H1 (cell line): ENCODE data around the gene TNNI2. TPM values are rescaled to one million over a fixed set of nuclear protein-coding genes. Genes with fewer than 3 reads are reported as not detected.

Experiments used
- CTCF ChIP-seq, 3 experiments: IDR thresholded peaks; 1 replicate in 2 of 3; 2 replicates in 1 of 3; pipeline versions ENCODE4 v1.5.1 to v1.6.1; 2011; ENCODE audit warnings: low read length in 3 of 3, mild to moderate bottlenecking in 3 of 3, inconsistent platforms in 2 of 3, low read depth in 1 of 3, moderate library complexity in 1 of 3; ENCODE audit not compliant: insufficient read depth in 1 of 3; ENCODE audit errors: control extremely low read depth in 1 of 3
- EGR1 ChIP-seq: IDR thresholded peaks from 2 replicates; pipeline ENCODE4 v1.6.1; 2011; ENCODE audit warnings: low read depth, low read length, borderline replicate concordance
- KDM4A ChIP-seq: IDR thresholded peaks from one replicate; pipeline ENCODE4 v1.7.1; 2012; ENCODE audit warnings: low read depth, mild to moderate bottlenecking, moderate library complexity, low read length, inconsistent platforms; ENCODE audit not compliant: severe bottlenecking
- SUZ12 ChIP-seq: fragments of 200-600 bp; sonication (generic); IDR thresholded peaks from 2 replicates; pipeline ENCODE4 v1.6.1; 2012; ENCODE audit warnings: mild to moderate bottlenecking, inconsistent platforms, low read length, moderate library complexity, mixed read lengths
- TAF7 ChIP-seq: optimal IDR thresholded peaks from 2 replicates; pipeline ENCODE3; 2011; ENCODE audit warnings: low read depth, mild to moderate bottlenecking, inconsistent platforms, low read length, moderate library complexity, borderline replicate concordance
- YY1 ChIP-seq: IDR thresholded peaks from 2 replicates; pipeline ENCODE4 v1.6.1; 2011; ENCODE audit warnings: low read depth, mild to moderate bottlenecking, low read length
- polyA plus RNA-seq, 7 experiments: library from polyadenylated mRNA; depleted of rRNA in 3 of 7; stranded (reverse) in 5 of 7; unstranded in 2 of 7; fragments of >200 nt in 5 of 7; fragments of 200-250 nt in 2 of 7; gene quantifications; 1 replicate in 5 of 7; 2 replicates in 1 of 7; 4 replicates in 1 of 7; pipeline versions ENCODE4 v1.2.1 to v1.2.3, GENCODE V29; 2011 to 2013; ENCODE audit warnings: missing spikeins in 2 of 7, mixed read lengths in 2 of 7
- total RNA-seq: library from RNA; stranded (reverse); fragmentation: NEBNext Ultra II Directional; extraction: Animal tissue kit (Norgen Biotek cat#: 25700); gene quantifications from 2 replicates; pipeline ENCODE4 v1.2.1, GENCODE V29; 2021

The TNNI2 gene
- total and polyA plus RNA-seq, 2 of the 8 experiments (the other 6 are each of a cell fraction or from before 2014, with no cell fraction given) = not detected

DNA sequence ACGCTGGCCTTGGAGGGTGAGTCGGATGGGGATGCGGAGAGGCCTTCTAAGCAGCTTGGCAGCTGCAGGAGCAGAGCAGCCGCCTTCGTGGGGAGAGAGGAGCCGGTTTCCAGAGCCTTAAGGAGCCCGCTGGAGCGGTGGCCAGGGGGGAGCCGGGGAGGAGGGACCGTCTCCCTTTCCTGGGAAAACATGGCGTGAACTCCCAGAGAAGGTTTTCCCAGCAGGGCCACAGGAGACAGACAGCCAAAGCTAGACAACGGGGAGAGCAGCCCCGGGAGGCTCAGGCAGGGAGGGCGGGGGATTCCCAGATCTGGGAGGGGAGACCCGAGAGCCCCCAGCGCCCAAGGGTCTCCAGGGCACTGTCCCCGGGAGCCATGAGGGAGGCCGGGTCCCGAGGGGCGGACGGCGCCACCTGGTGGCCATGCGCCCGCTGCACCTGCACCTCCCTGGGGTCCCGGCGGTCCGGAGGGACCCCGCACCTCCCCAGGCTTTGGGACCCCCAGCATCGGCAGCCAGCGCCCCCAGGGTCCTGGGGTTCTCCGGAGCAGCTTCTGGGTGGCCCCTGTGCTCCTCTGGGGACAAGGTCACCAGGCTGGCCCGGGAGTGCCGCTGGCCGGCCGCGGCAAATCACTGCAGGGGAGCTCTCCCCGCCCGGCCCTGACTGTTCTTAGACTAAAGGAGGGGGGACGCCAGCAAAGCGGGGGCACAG, 6.4 kb upstream of the TNNI2 start (continued):
- TF ChIP-seq KDM4A (peak; percentile 76), EGR1 (no peak), SUZ12 (0 out of 2 replicates have a peak, but pooled peaks have one; percentile 9), TAF7 (no peak), CTCF (IDR thresholded peaks at IDR 0.05; ENCODE audit: control extremely low read depth in 1 of 3, insufficient read depth in 1 of 3, low read depth in 1 of 3, low read length in 3 of 3) (peak in 2 of 3 experiments; percentile 76 to 89; a peak in 3 of 4 replicates), YY1 (peak; percentile 59; the same call in 1 of the 2 replicates)
